GM21526 (cell line): ENCODE data around the gene STRAP.
"Not testable (repeated sequence)": the region's sequence is repeated elsewhere in the genome, so short reads cannot be mapped to it uniquely, and the experiment has no call there.

Experiments used
- ATAC-seq: cut with Tn5 transposase; IDR thresholded peaks from one replicate; pipeline ENCODE4 v1.9.1; 2021; ENCODE audit warnings: moderate library complexity; ENCODE audit not compliant: unreplicated experiment, low FRiP score

Gene STRAP

GRCh38 chr12:15919418-15919817 is 37.2 kb downstream of the STRAP start:
- no peak for ATAC-seq

GRCh38 chr12:15924956-15925355 is 42.8 kb downstream of the STRAP start:
- ATAC-seq = no peak

- no peak for ATAC-seq
These were observed 46.2 kb downstream of the STRAP start for GRCh38 chr12:15928346-15928745.

GRCh38 chr12:15928870-15929571 is 46.8 kb downstream of the STRAP start:
- no peak for ATAC-seq

- no peak for ATAC-seq
These were observed 49.4 kb downstream of the STRAP start for GRCh38 chr12:15931590-15932053.

- no peak for ATAC-seq
These were observed 50.1 kb downstream of the STRAP start for GRCh38 chr12:15932327-15932726.

- no peak for ATAC-seq
These were observed 50.8 kb downstream of the STRAP start for GRCh38 chr12:15932971-15933370.

GRCh38 chr12:15933751-15934150 is 51.6 kb downstream of the STRAP start:
- ATAC-seq = no peak

GRCh38 chr12:15936751-15937150 is 54.6 kb downstream of the STRAP start:
- ATAC-seq = no peak

- no peak for ATAC-seq
These were observed 55.7 kb downstream of the STRAP start for GRCh38 chr12:15937902-15938301.

GRCh38 chr12:15939111-15939510 is 56.9 kb downstream of the STRAP start:
- ATAC-seq = no peak

- ATAC-seq = no peak
These were observed 60.3 kb downstream of the STRAP start for GRCh38 chr12:15942475-15942874.

- not testable (repeated sequence) for ATAC-seq
These were observed 61.3 kb downstream of the STRAP start for GRCh38 chr12:15943519-15943918.

GRCh38 chr12:15948461-15948860 is 66.3 kb downstream of the STRAP start:
- not testable (repeated sequence) for ATAC-seq
